Muscle layer of colon (tissue), 2 donors: ENCODE data around the gene CDC14A.

Experiments
- H3K27ac ChIP-seq: one replicate; pipeline ENCODE4 v1.7.0; 2013; ENCODE audit warnings: low read depth, mild to moderate bottlenecking, low read length, moderate library complexity
- H3K27me3 ChIP-seq, 2 donors: one replicate each; pipeline ENCODE4 v1.7.0; 2013; ENCODE audit warnings: low read length in 2 of 2, mild to moderate bottlenecking in 2 of 2; ENCODE audit not compliant: insufficient read depth in 2 of 2, control insufficient read depth in 1 of 2
- H3K36me3 ChIP-seq: one replicate; pipeline ENCODE4 v1.7.0; 2013; ENCODE audit warnings: mild to moderate bottlenecking, low read length; ENCODE audit not compliant: insufficient read depth
- H3K4me1 ChIP-seq: one replicate; pipeline ENCODE4 v1.7.0; 2013; ENCODE audit warnings: mild to moderate bottlenecking, low read length; ENCODE audit not compliant: insufficient read depth
- H3K4me3 ChIP-seq, 2 donors: one replicate each; pipeline ENCODE4 v1.7.0; 2013; ENCODE audit warnings: low read length in 2 of 2, low read depth in 1 of 2, mild to moderate bottlenecking in 1 of 2, moderate library complexity in 1 of 2
- H3K9ac ChIP-seq: one replicate; pipeline ENCODE4 v1.7.0; 2013; ENCODE audit warnings: low read length
- H3K9me3 ChIP-seq: one replicate; pipeline ENCODE4 v1.7.0; 2013; ENCODE audit warnings: mild to moderate bottlenecking, low read length
- donor health status: abdominal sarcoma.
- donor health status: Adenocarcinoma of cecum.

CDC14A gene

GRCh38 chr1:100552031-100552430, 199.7 kb downstream of the CDC14A start:
- peaks cover 6% of the 10 kb centered on the region for H3K9me3 ChIP-seq
- H3K9ac ChIP-seq: no peak overlapping the region
- no peak overlapping the region for H3K27ac ChIP-seq
- no peaks in the 10 kb centered on the region for H3K27me3 ChIP-seq
- no peaks in the 10 kb centered on the region for H3K4me1 ChIP-seq
- H3K4me3 ChIP-seq: no peak overlapping the region
- H3K36me3 ChIP-seq: no peaks in the 10 kb centered on the region

GRCh38 chr1:100552922-100553321, 200.6 kb downstream of the CDC14A start:
- Histone ChIP-seq H3K27me3 (no peaks in the 10 kb centered on the region), H3K9me3 (peaks cover 6% of the 10 kb centered on the region), H3K36me3 (no peaks in the 10 kb centered on the region), H3K9ac (no peak overlapping the region), H3K4me1 (no peaks in the 10 kb centered on the region), H3K4me3 (no peak overlapping the region), H3K27ac (no peak overlapping the region)

- Histone ChIP-seq H3K9ac (no peak overlapping the region), H3K27me3 (no peaks in the 10 kb centered on the region)
These were observed 203.9 kb downstream of the CDC14A start for GRCh38 chr1:100556181-100556580.

GRCh38 chr1:100556925-100557605, 204.8 kb downstream of the CDC14A start:
- H3K9me3 ChIP-seq: peaks cover 6% of the 10 kb centered on the region
- H3K27me3 ChIP-seq: no peaks in the 10 kb centered on the region
- H3K4me3 ChIP-seq: no peak overlapping the region
- no peak overlapping the region for H3K9ac ChIP-seq
- H3K36me3 ChIP-seq: no peaks in the 10 kb centered on the region
- H3K4me1 ChIP-seq: no peaks in the 10 kb centered on the region
- H3K27ac ChIP-seq: no peak overlapping the region

More at GRCh38 chr1:100556181-100556580, 203.9 kb downstream of the CDC14A start:
- Histone ChIP-seq H3K4me1 (no peaks in the 10 kb centered on the region), H3K9me3 (peaks cover 6% of the 10 kb centered on the region), H3K36me3 (no peaks in the 10 kb centered on the region), H3K27ac (no peak overlapping the region), H3K4me3 (no peak overlapping the region)

- H3K4me1 ChIP-seq: no peaks in the 10 kb centered on the region
- peaks cover 6% of the 10 kb centered on the region for H3K9me3 ChIP-seq
- no peak overlapping the region for H3K9ac ChIP-seq
- H3K36me3 ChIP-seq: no peaks in the 10 kb centered on the region
- H3K27me3 ChIP-seq: no peaks in the 10 kb centered on the region
- H3K4me3 ChIP-seq: no peak overlapping the region
- no peak overlapping the region for H3K27ac ChIP-seq
These were observed 205.3 kb downstream of the CDC14A start for GRCh38 chr1:100557606-100557953.

- H3K4me1 ChIP-seq: no peaks in the 10 kb centered on the region
- H3K27me3 ChIP-seq: no peaks in the 10 kb centered on the region
- no peak overlapping the region for H3K27ac ChIP-seq
- no peaks in the 10 kb centered on the region for H3K36me3 ChIP-seq
- H3K9ac ChIP-seq: no peak overlapping the region
- H3K9me3 ChIP-seq: no peaks in the 10 kb centered on the region
- no peak overlapping the region for H3K4me3 ChIP-seq
These were observed 213.2 kb downstream of the CDC14A start for GRCh38 chr1:100565533-100565932.

GRCh38 chr1:100565937-100566699, 213.8 kb downstream of the CDC14A start:
- H3K9ac ChIP-seq: no peak overlapping the region
- no peaks in the 10 kb centered on the region for H3K36me3 ChIP-seq

GRCh38 chr1:100567062-100567461, 214.8 kb downstream of the CDC14A start:
- Histone ChIP-seq H3K4me1 (no peaks in the 10 kb centered on the region), H3K9ac (no peak overlapping the region), H3K36me3 (no peaks in the 10 kb centered on the region), H3K4me3 (no peak overlapping the region), H3K9me3 (no peaks in the 10 kb centered on the region), H3K27me3 (no peaks in the 10 kb centered on the region), H3K27ac (no peak overlapping the region)

More at GRCh38 chr1:100565937-100566699, 213.8 kb downstream of the CDC14A start:
- no peak overlapping the region for H3K27ac ChIP-seq
- H3K27me3 ChIP-seq: no peaks in the 10 kb centered on the region
- H3K9me3 ChIP-seq: no peaks in the 10 kb centered on the region
- H3K4me1 ChIP-seq: no peaks in the 10 kb centered on the region
- H3K4me3 ChIP-seq: no peak overlapping the region
